ENCODE measurements around the gene GPR137C. TPM values are rescaled to one million over a fixed set of nuclear protein-coding genes. Genes with fewer than 3 reads are reported as not detected.
A peak's percentile ranks its signal among the peaks of the same experiment; 100 is the strongest.

Gene GPR137C
- total RNA-seq, 1 experiment from 2014 or later = 2.7 TPM

DNA sequence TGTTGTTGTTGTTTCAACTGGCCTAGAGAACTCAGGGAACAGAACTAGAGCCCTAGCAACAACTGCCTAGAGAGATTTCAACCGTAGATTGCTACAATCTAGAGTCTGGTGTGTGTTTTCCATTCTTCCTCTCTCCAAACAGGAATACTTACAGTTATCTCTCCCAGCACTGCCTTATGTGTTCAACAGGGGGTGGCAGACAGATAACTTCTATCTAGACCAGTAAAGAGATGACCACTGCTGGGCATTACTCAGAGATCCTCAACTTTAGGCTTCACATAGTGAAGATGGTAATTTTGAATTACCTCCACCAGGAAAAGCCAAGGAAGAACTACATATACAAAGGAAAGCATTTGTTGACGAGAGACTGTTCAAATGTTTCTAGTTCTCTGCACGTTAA lies 5.1 kb upstream of the GPR137C start:
- Mint-ChIP-seq H3K9me3 (no peaks in the 10 kb centered on the region), H3K27me3 (ENCODE audit: low read depth) (no peaks in the 10 kb centered on the region), H3K4me1 (peaks cover 22% of the 10 kb centered on the region), H3K36me3 (no peaks in the 10 kb centered on the region), H3K27ac (peak overlapping the region; percentile 38; the same call in 1 of the 2 replicates), H3K4me3 (no peak overlapping the region)
- TF ChIP-seq ZNF232 (CRISPR knock-in tag; IDR thresholded peaks at IDR 0.05) (no peak), NR1H2 (CRISPR knock-in tag; IDR thresholded peaks at IDR 0.05) (no peak), SP1 (CRISPR knock-in tag; conservative IDR thresholded peaks at IDR 0.05) (no peak), ESRRA (CRISPR knock-in tag; IDR thresholded peaks at IDR 0.05; ENCODE audit: borderline replicate concordance) (no peak)
- TF ChIP-seq, protein P1, sequence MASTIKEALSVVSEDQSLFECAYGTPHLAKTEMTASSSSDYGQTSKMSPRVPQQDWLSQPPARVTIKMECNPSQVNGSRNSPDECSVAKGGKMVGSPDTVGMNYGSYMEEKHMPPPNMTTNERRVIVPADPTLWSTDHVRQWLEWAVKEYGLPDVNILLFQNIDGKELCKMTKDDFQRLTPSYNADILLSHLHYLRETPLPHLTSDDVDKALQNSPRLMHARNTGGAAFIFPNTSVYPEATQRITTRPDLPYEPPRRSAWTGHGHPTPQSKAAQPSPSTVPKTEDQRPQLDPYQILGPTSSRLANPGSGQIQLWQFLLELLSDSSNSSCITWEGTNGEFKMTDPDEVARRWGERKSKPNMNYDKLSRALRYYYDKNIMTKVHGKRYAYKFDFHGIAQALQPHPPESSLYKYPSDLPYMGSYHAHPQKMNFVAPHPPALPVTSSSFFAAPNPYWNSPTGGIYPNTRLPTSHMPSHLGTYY (CRISPR knock-in tag; IDR thresholded peaks at IDR 0.05) = no peak
- TF ChIP-seq, protein P2, sequence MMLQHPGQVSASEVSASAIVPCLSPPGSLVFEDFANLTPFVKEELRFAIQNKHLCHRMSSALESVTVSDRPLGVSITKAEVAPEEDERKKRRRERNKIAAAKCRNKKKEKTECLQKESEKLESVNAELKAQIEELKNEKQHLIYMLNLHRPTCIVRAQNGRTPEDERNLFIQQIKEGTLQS (CRISPR knock-in tag; conservative IDR thresholded peaks at IDR 0.05) = no peak
- TF ChIP-seq, protein P3, sequence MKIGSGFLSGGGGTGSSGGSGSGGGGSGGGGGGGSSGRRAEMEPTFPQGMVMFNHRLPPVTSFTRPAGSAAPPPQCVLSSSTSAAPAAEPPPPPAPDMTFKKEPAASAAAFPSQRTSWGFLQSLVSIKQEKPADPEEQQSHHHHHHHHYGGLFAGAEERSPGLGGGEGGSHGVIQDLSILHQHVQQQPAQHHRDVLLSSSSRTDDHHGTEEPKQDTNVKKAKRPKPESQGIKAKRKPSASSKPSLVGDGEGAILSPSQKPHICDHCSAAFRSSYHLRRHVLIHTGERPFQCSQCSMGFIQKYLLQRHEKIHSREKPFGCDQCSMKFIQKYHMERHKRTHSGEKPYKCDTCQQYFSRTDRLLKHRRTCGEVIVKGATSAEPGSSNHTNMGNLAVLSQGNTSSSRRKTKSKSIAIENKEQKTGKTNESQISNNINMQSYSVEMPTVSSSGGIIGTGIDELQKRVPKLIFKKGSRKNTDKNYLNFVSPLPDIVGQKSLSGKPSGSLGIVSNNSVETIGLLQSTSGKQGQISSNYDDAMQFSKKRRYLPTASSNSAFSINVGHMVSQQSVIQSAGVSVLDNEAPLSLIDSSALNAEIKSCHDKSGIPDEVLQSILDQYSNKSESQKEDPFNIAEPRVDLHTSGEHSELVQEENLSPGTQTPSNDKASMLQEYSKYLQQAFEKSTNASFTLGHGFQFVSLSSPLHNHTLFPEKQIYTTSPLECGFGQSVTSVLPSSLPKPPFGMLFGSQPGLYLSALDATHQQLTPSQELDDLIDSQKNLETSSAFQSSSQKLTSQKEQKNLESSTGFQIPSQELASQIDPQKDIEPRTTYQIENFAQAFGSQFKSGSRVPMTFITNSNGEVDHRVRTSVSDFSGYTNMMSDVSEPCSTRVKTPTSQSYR (CRISPR knock-in tag; IDR thresholded peaks at IDR 0.05) = no peak
- TF ChIP-seq, protein P4, sequence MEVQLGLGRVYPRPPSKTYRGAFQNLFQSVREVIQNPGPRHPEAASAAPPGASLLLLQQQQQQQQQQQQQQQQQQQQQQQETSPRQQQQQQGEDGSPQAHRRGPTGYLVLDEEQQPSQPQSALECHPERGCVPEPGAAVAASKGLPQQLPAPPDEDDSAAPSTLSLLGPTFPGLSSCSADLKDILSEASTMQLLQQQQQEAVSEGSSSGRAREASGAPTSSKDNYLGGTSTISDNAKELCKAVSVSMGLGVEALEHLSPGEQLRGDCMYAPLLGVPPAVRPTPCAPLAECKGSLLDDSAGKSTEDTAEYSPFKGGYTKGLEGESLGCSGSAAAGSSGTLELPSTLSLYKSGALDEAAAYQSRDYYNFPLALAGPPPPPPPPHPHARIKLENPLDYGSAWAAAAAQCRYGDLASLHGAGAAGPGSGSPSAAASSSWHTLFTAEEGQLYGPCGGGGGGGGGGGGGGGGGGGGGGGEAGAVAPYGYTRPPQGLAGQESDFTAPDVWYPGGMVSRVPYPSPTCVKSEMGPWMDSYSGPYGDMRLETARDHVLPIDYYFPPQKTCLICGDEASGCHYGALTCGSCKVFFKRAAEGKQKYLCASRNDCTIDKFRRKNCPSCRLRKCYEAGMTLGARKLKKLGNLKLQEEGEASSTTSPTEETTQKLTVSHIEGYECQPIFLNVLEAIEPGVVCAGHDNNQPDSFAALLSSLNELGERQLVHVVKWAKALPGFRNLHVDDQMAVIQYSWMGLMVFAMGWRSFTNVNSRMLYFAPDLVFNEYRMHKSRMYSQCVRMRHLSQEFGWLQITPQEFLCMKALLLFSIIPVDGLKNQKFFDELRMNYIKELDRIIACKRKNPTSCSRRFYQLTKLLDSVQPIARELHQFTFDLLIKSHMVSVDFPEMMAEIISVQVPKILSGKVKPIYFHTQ (CRISPR knock-in tag; IDR thresholded peaks at IDR 0.05) = no peak
- POLR2A ChIA-PET = no interaction called here
- CTCF ChIA-PET = no interaction called here
- ATAC-seq (no peak), DNase-seq (ENCODE audit: low spot score) (no peak)

DNA sequence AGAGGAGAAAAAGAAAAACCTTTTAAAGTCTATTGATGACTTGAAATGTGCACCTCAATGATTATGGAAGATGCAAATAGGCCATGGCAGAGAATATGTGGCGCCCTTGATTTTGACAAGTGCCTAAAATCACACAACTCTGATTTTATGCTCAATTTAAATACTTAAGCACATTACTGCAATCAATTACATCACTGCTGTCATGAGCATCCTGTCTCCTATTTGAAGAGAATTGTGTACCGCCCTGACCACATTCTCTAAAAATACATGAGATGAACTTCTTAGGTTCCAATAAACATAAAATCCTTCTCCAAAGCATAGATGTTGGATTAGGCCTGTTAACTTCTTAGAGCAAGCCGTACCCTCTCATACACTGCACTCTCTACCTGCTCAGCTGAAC lies 2.0 kb upstream of the GPR137C start:
- Mint-ChIP-seq H3K27me3 (ENCODE audit: low read depth) (peaks cover 12% of the 10 kb centered on the region), H3K4me1 (peaks cover 23% of the 10 kb centered on the region), H3K36me3 (no peaks in the 10 kb centered on the region), H3K9me3 (no peaks in the 10 kb centered on the region), H3K27ac (no peak overlapping the region), H3K4me3 (peak overlapping the region; percentile 79)
- DNase-seq (ENCODE audit: low spot score) (no peak), ATAC-seq (no peak)
- TF ChIP-seq, protein P3 (CRISPR knock-in tag; IDR thresholded peaks at IDR 0.05) = no peak
- TF ChIP-seq TCF7 (CRISPR knock-in tag; IDR thresholded peaks at IDR 0.05; ENCODE audit: low read depth) (no peak), ZNF219 (CRISPR knock-in tag; IDR thresholded peaks at IDR 0.05; ENCODE audit: borderline replicate concordance) (no peak), ESRRA (CRISPR knock-in tag; IDR thresholded peaks at IDR 0.05; ENCODE audit: borderline replicate concordance) (no peak), EMX1 (CRISPR knock-in tag; IDR thresholded peaks at IDR 0.05) (no peak), ZNF138 (CRISPR knock-in tag; conservative IDR thresholded peaks at IDR 0.05) (no peak), TEAD4 (CRISPR knock-in tag; IDR thresholded peaks at IDR 0.05) (no peak), CREB1 (CRISPR knock-in tag; IDR thresholded peaks at IDR 0.05) (no peak)
- TF ChIP-seq, protein P5, sequence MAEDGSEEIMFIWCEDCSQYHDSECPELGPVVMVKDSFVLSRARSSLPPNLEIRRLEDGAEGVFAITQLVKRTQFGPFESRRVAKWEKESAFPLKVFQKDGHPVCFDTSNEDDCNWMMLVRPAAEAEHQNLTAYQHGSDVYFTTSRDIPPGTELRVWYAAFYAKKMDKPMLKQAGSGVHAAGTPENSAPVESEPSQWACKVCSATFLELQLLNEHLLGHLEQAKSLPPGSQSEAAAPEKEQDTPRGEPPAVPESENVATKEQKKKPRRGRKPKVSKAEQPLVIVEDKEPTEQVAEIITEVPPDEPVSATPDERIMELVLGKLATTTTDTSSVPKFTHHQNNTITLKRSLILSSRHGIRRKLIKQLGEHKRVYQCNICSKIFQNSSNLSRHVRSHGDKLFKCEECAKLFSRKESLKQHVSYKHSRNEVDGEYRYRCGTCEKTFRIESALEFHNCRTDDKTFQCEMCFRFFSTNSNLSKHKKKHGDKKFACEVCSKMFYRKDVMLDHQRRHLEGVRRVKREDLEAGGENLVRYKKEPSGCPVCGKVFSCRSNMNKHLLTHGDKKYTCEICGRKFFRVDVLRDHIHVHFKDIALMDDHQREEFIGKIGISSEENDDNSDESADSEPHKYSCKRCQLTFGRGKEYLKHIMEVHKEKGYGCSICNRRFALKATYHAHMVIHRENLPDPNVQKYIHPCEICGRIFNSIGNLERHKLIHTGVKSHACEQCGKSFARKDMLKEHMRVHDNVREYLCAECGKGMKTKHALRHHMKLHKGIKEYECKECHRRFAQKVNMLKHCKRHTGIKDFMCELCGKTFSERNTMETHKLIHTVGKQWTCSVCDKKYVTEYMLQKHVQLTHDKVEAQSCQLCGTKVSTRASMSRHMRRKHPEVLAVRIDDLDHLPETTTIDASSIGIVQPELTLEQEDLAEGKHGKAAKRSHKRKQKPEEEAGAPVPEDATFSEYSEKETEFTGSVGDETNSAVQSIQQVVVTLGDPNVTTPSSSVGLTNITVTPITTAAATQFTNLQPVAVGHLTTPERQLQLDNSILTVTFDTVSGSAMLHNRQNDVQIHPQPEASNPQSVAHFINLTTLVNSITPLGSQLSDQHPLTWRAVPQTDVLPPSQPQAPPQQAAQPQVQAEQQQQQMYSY (CRISPR knock-in tag; IDR thresholded peaks at IDR 0.05) = no peak
- TF ChIP-seq, protein P6, sequence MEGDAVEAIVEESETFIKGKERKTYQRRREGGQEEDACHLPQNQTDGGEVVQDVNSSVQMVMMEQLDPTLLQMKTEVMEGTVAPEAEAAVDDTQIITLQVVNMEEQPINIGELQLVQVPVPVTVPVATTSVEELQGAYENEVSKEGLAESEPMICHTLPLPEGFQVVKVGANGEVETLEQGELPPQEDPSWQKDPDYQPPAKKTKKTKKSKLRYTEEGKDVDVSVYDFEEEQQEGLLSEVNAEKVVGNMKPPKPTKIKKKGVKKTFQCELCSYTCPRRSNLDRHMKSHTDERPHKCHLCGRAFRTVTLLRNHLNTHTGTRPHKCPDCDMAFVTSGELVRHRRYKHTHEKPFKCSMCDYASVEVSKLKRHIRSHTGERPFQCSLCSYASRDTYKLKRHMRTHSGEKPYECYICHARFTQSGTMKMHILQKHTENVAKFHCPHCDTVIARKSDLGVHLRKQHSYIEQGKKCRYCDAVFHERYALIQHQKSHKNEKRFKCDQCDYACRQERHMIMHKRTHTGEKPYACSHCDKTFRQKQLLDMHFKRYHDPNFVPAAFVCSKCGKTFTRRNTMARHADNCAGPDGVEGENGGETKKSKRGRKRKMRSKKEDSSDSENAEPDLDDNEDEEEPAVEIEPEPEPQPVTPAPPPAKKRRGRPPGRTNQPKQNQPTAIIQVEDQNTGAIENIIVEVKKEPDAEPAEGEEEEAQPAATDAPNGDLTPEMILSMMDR (IDR thresholded peaks at IDR 0.05) = no peak
- TF ChIP-seq, protein P7, sequence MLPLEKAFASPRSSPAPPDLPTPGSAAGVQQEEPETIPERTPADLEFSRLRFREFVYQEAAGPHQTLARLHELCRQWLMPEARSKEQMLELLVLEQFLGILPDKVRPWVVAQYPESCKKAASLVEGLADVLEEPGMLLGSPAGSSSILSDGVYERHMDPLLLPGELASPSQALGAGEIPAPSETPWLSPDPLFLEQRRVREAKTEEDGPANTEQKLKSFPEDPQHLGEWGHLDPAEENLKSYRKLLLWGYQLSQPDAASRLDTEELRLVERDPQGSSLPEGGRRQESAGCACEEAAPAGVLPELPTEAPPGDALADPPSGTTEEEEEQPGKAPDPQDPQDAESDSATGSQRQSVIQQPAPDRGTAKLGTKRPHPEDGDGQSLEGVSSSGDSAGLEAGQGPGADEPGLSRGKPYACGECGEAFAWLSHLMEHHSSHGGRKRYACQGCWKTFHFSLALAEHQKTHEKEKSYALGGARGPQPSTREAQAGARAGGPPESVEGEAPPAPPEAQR (CRISPR knock-in tag; IDR thresholded peaks at IDR 0.05) = no peak
- CTCF ChIA-PET = no interaction called here
- POLR2A ChIA-PET = interaction anchor here (2.8 kb wide), 1 partner anchor 145 kb away, joined by 12 read pairs; the partner anchor contains the start of gene ERO1A
